Bone marrow (tissue), 2 donors: ENCODE data around the gene SLX1B.
"Not testable (repeated sequence)": the region's sequence is repeated elsewhere in the genome, so short reads cannot be mapped to it uniquely, and the experiment has no call there.

Experiments
- DNase-seq, 2 donors: peaks; one replicate each; lab custom pipeline; 2025; lab: John Stamatoyannopoulos, UW

Gene SLX1B

DNA sequence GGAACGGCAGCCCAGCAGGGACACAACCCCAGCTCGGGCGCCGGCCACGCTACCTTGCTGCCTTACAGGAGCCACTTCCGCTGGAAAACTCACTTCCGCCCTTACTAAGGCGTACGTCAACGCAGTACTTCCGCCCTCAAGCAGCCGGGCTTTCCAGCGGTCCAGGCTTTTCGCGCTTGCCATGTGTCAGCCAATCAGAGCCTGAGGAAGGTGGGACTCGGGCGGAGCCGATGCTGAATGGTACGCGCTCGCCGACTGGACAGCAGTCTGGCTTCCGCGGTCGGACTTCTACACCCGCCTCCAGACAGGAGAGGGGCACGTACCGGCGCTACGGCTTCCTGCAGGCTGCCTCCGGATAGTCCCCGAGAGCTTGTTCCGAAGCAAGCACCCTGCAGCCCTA, at the start of gene SLX1B, which contains the start of gene BOLA2:
SLX1B (plus strand) TSS at position 265 of the 400 bp plus-strand sequence.
BOLA2 (minus strand) TSS at position 83 of the 400 bp plus-strand sequence. CDS start 98 bp downstream, outside the sequence.
- not testable (repeated sequence) for DNase-seq

GRCh38 chr16:29405249-29405648, 49.1 kb upstream of the SLX1B start:
- not testable (repeated sequence) for DNase-seq

DNA sequence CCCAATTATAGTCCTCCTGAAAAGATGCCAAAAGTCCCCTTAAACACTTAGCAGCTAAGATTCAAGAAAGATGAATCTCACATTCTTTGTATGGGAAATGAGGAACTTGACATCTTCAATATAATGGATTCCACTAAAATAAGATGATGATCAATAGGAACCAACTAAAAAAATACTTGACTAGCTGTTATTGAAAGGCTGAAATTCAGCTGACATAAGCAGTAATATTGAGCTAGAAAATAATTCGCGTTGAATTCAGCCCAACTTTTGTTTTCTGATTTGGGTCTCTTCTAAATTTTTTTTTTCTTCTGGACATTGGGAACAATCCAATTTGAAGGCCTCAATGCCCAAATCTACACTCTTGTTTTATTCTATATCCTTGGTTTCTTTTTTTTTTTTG, 30.7 kb upstream of the SLX1B start:
- DNase-seq = not testable (repeated sequence)

- DNase-seq = not testable (repeated sequence)
Observed at GRCh38 chr16:29425390-29425789, 28.9 kb upstream of the SLX1B start.

- DNase-seq = not testable (repeated sequence)
Observed at GRCh38 chr16:29453754-29454153, 579 bp upstream of the SLX1B start.

DNA sequence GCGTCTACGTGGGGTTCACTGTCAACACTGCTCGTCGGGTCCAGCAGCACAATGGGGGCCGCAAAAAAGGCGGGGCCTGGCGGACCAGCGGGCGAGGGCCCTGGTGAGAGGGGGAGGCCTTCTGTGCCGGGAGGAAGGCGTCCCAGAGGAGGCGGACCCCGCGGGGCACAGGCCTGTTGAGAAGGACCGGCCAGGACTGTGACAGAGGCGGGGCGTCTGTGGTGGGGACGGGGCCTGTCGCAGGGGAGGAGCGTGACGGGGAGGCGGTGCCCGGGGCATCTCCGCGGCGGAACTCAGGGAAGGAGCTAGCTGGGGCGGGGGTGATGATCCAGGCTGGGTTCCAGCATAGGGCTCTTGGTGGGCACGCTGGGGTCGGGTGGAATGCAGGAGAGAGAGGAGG, 495 bp downstream of the SLX1B start:
- not testable (repeated sequence) for DNase-seq

- DNase-seq = not testable (repeated sequence)
Observed at GRCh38 chr16:29457660-29458059, 3.3 kb downstream of the SLX1B start.

DNA sequence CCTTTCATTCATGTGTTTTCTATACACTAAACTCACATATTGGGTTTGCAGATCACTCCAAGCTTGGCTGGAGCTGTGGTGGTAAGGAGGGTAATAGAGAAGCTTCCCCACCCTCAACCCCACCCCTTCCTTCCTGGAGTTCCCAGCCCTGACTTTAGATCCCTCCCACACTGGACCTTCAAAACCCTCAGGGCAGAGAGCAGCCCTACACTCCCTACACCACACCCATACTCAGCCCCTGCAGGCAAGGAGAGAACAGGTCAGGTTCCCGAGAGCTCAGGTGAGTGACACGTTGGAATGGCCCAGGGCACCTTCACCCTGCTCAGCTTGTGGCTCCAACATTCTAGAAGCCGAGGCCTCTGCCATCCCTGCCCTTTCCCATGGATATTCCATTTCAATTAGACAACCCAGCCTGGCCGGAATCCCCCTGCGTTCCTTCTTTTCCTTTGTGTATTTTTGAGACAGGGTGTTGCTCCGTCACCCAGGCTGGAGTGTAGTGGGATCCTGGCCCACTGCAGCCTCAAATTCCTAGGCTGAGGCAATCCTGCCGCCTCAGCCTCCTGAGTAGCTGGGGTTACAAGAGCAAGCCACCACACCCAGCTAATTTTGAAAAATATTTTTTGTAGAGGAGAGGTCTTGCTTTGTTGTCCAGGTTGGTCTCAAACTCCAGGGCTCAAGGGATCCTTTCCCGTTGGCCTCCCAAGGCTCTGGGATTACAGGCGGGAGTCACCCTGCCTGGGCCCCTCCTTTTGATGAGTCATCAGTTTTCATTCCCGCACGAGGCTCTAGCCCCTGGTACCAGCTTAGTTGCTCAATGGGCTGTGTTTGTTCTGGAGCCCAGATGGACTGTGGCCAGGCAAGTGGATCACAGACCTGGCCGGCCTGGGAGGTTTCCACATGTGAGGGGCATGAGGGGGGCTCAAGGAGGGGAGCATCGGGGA, 5.6 kb downstream of the SLX1B start, which contains the start of gene SULT1A4:
SULT1A4 (plus strand) TSS at position 208 of the 941 bp plus-strand sequence. CDS start 1,473 bp downstream, outside the sequence.
- not testable (repeated sequence) for DNase-seq

DNA sequence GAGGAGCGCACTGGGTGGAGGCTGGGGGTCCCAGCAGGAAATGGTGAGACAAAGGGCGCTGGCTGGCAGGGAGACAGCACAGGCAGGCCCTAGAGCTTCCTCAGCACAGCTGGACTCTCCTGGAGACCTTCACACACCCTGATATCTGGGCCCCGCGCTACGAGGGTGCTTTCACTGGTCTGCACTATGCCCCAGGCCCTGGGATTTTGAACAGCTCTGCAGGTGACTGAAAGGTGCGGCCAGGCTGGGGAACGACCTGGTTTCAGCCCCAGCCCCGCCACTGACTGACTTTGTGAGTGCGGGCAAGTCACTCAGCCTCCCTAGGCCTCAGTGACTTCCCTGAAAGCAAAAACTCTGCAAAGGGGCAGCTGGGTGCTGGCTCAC, 6.3 kb downstream of the SLX1B start:
- DNase-seq = not testable (repeated sequence)

DNA sequence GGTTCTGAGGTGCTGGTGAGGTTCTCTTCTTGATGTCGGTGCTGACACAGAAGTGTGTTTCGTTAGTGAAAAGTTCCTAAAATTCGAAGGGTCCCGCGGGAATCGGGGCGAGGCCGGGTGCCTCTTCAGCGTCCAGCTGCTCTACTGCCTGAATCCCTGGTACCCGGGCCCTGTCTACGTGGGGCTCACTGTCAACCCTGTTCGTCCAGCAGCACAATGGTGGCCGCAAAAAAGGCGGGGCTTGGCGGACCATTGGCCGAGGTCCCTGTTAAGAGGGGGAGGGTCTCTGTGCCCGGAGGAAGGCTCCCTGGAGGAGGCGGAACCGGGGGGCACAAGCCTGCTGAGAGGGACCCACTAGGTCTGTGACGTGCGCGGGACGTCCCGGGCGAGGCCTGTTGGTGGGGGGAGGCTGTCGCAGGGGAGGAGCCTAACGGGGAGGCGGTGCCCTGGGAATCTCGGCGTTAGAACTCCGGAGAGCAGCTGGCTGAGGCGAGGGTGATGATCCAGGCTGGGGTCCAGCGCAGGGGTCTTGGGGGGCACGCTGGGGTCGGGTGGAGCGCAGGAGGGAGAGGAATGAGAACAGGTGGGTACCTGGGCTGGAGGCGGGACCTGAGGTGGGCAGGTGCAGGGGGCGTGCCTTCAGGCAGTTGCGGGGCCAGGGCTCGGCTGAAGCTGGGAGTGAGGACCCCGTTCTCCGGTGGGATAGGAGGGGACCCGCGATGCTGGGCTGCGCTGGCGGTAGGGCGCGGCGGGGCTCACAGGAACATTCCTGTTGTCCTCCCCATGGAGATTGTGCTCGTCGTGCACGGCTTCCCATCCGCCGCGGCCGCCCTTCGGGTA, 11.9 kb downstream of the SLX1B start:
- not testable (repeated sequence) for DNase-seq

DNA sequence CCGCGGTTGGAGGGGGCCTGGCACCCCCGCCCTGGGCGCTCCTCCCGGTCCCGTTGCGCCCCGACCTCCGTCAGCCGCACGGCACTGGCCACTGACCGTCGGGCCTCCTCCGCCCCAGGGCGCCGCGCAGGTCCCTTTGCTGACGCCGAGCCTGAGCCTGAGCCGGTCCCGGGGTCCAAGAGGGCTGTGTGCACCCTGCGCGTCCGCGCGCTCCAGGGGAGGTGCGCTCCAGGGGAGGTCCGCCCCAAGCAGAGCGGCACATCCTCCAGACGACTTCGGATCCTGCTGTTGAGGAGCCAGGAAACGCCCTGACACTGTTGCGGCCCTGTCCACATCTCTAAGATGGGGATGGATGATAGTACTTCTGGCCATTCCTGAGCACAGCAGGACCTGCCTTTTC, 12.6 kb downstream of the SLX1B start:
- DNase-seq = not testable (repeated sequence)

GRCh38 chr16:29467654-29468366, 13.5 kb downstream of the SLX1B start:
- not testable (repeated sequence) for DNase-seq

DNA sequence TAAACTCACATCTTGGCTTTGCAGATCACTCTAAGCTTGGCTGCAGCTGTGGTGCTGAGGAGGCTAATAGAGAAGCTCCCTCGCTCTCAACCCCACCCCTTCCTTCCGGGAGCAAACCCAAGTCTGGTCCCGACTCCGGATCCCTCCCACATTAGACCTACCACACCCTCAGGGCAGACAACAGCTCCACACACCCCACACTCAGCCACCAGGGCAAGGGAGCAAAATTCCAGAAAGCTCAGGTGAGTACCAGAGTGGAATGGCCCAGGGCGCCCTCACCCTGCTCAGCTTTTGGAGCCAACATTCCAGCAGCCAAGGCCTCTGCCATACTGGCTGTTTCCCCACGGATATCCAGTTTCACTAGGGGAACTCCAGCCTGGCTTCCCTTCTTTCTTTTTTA, 15.3 kb downstream of the SLX1B start:
- not testable (repeated sequence) for DNase-seq

- DNase-seq = not testable (repeated sequence)
Observed at GRCh38 chr16:29472065-29472464, 17.7 kb downstream of the SLX1B start.

GRCh38 chr16:29482276-29482675, 27.9 kb downstream of the SLX1B start:
- not testable (repeated sequence) for DNase-seq

DNA sequence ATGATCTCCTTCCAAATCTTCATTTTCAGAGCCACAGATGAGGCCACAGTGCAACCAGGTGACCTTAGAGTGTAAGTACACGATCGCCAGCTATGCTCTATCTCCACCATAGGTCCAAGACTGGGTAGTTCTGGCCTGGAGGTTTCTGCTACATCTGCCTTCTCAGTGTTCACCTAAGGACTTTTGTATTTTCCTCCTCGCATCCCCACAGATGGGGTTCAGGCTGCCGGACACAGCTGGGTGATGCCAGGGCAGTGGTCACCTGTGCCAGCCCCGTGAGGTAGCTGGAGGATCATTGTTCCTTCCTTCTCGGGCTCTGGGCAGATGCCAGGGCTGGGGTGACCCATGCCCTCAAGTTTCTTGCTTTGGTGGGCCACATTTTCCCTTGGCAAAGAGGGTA, 52.0 kb downstream of the SLX1B start, which contains the start of gene NPIPB12:
NPIPB12 (minus strand) TSS at position 101 of the 400 bp plus-strand sequence.
- not testable (repeated sequence) for DNase-seq
